HepG2 (cell line): ENCODE measurements around the gene OTUD7B.

ENCODE experiments used
- CEBPB ChIP-seq: IDR thresholded peaks from 2 replicates; pipeline ENCODE4 v1.6.1; 2011; ENCODE audit warnings: low read depth, low read length, improper control_type of control experiment, borderline replicate concordance
- CHD2 ChIP-seq: IDR thresholded peaks from 2 replicates; pipeline ENCODE4 v1.6.1; 2011; ENCODE audit warnings: low read depth, low read length, improper control_type of control experiment
- EP300 ChIP-seq, 3 experiments: sonication (generic) in 1 of 3; formaldehyde crosslinking in 1 of 3; IDR thresholded peaks; 2 replicates each; pipeline versions ENCODE4 v1.5.1 to v1.6.1; 2011 to 2020; ENCODE audit warnings: low read depth in 2 of 3, low read length in 2 of 3, borderline replicate concordance in 1 of 3, improper control_type of control experiment in 1 of 3, mild to moderate bottlenecking in 1 of 3, missing genetic modification reagents in 1 of 3, moderate library complexity in 1 of 3
- MTF1 ChIP-seq: sonication (generic); formaldehyde crosslinking; IDR thresholded peaks from 2 replicates; pipeline ENCODE4 v1.5.0; 2020; ENCODE audit warnings: missing genetic modification reagents
- MZF1 ChIP-seq: sonication (generic); formaldehyde crosslinking; IDR thresholded peaks from 2 replicates; pipeline ENCODE4 v1.8.1; 2023; ENCODE audit warnings: mild to moderate bottlenecking, missing genetic modification reagents, borderline replicate concordance
- NFYB ChIP-seq: sonication (generic); formaldehyde crosslinking; IDR thresholded peaks from 2 replicates; pipeline ENCODE4 v1.4.0; 2020; ENCODE audit warnings: missing genetic modification reagents
- SALL1 ChIP-seq: sonication (generic); formaldehyde crosslinking; IDR thresholded peaks from 2 replicates; pipeline ENCODE4 v1.8.0; 2022; ENCODE audit warnings: mild to moderate bottlenecking, missing genetic modification reagents
- TAF1 ChIP-seq: sonication (generic); formaldehyde crosslinking; IDR thresholded peaks from 2 replicates; pipeline ENCODE4 v1.4.0; 2020; ENCODE audit warnings: missing genetic modification reagents
- ZNF296 ChIP-seq: sonication (generic); formaldehyde crosslinking; conservative IDR thresholded peaks from 2 replicates; pipeline ENCODE4 v1.5.0; 2020; ENCODE audit warnings: mild to moderate bottlenecking, missing genetic modification reagents

DNA sequence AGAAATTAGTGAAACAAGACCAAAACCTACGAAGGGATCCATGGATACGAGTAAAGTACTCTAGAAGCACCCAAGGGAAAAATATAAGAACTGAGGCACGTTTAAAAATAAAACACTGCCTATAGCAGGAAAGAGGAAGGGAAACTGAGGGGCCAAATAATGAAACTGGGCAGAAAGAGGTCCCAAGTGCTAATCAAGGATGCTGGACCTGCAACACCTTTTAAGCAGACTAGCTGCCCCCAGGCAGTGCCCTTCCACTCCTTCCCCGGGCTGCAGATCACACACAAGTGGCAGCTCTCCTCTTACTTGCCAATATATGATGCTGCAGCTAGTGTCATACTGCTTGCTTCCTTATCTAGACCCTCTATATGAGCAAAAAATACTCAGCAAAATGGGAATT lies 7.6 kb upstream of the OTUD7B start:
- TF ChIP-seq CHD2 (no peak), TAF1 (CRISPR knock-in tag) (no peak), MZF1 (CRISPR knock-in tag) (no peak), ZNF296 (CRISPR knock-in tag) (no peak), CEBPB (no peak), SALL1 (CRISPR knock-in tag) (no peak), MTF1 (CRISPR knock-in tag) (no peak), EP300 (IDR thresholded peaks at IDR 0.05; ENCODE audit: low read depth in 2 of 2, low read length in 2 of 2) (no peak), EP300 (CRISPR knock-in tag; IDR thresholded peaks at IDR 0.05; ENCODE audit: borderline replicate concordance) (no peak), NFYB (CRISPR knock-in tag) (no peak)
